HFF-Myc (cell line): Measurements from ENCODE around the gene KATNB1.

Experiments used
- DNase-seq: peaks from one replicate; pipeline ENCODE4 v3.0.0-alpha.2; 2011; ENCODE audit warnings: low read depth; ENCODE audit errors: extremely low read depth
- H3K4me3 ChIP-seq: replicated peaks from 2 replicates; pipeline ENCODE4 v1.5.1; 2011; ENCODE audit warnings: low read depth, mild to moderate bottlenecking, control low read depth, low read length
- CTCF ChIP-seq: IDR thresholded peaks from 2 replicates; pipeline ENCODE4 v1.5.1; 2012; ENCODE audit warnings: mild to moderate bottlenecking, low read depth, low read length, control low read depth; ENCODE audit errors: missing control alignments

The KATNB1 gene

DNA sequence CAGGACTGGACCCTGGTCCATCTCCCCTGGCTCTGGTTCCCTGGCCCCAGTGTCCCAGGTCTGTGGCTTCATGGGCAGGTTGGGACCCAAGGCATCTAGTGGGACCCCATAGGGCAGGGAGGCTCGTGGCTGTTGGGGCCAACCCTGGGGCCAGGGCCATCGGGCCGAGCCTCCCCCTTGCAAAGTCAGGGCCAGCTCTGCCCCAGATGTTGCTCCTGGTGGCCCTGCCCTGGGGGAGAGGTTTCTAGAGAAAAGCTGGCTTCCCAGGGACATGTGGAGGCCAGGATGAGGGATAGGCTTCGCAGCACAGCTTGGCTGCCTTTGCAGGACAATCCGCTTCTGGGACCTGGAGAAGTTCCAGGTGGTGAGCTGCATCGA lies 16.6 kb downstream of the KATNB1 start:
- no peak for TF ChIP-seq CTCF
- no peak for DNase-seq
- no peak overlapping the region for H3K4me3 ChIP-seq

DNA sequence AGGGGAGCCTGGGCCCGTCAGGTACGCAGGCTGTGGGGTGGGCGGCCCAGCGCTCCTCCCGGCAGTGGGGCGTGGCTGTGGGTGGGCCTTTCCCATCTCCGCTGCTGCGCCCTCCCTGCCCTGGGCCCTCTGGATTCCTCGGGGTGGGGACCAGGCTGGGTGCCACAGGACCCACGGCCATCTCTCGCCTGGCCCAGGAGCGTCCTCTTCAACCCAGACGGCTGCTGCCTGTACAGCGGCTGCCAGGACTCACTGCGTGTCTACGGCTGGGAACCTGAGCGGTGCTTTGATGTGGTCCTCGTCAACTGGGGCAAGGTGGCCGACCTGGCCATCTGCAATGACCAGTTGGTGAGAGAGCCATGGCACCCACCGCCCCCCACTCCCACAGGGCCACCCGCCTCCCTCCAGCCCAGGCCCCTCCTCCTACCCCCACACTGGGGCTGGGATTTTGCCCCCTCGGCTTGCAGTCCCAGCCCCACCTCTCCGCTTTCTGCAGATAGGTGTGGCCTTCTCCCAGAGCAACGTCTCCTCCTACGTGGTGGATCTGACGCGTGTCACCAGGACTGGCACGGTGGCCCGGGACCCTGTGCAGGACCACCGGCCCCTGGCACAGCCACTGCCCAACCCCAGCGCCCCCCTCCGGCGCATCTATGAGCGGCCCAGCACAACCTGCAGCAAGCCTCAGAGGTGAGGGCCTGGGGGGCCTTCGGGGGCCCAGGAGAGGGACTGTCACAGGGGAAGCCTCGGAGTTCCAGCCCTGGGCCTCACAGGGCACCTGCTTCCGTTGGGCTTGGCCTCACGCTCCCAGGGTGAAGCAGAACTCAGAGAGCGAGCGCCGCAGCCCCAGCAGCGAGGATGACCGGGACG lies 17.2 kb downstream of the KATNB1 start:
- no peak overlapping the region for H3K4me3 ChIP-seq
- no peak for DNase-seq
- TF ChIP-seq CTCF = no peak

GRCh38 chr16:57753448-57754353 lies 18.1 kb downstream of the KATNB1 start:
- no peak overlapping the region for H3K4me3 ChIP-seq
- no peak for DNase-seq
- TF ChIP-seq CTCF = no peak

DNA sequence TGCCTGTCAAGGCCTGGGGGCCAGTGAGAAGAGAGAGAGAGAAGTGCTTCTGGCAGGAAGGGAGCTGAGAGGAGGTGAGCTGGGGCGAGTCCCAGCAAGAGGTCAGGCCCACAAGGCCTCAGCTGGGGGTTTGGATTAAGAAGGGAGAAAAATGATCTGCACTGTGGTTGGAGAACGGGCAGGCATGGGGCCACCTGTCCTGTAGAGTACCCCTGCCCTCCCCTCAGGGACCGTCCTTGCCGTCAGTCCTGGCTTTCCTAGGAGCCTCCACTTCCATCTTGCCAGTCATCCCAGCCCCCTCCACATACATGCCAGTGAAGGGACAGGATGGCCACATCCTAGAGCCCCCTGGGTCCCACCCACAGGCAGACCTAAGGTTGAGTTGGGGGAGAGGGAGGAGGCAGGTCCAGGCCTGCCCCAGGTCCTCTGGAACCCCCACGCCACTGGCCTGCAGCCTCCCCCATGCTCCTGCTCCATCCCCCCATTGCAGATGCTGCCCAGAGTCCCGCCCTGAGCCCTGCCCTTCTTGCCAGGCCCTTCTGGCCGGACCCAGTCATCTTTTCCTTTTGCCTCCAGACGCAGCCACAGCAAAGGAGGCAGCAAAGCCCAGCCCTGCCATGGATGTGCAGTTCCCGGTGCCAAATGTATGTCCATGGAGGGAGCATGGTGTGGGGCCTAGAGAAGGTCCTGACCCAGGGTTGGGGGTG lies 18.9 kb downstream of the KATNB1 start:
- no peak overlapping the region for H3K4me3 ChIP-seq
- TF ChIP-seq CTCF = no peak
- DNase-seq = no peak

DNA sequence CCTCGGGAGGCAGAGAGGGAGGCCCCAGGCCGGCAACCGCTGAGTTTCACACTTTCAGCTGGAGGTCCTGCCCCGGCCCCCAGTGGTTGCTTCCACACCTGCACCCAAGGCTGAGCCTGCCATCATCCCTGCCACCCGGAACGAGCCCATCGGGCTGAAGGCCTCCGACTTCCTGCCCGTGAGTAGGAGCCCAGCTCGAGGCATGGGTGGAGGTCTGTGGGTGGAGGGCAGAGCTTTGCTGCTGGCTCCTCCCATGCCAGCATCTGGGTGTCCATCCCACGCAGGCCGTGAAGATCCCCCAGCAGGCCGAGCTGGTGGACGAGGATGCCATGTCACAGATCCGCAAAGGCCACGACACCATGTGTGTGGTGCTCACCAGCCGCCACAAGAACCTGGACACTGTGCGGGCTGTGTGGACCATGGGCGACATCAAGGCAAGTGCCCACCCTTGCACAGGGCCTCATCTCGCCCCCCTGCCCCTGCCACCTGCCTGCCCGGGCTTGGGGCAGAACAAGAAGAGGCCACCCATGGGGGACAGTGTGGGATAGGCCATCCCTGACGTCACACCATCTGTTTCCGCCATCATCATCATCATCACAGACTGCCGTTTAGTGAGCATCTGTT lies 19.6 kb downstream of the KATNB1 start:
- DNase-seq = no peak
- TF ChIP-seq CTCF = peak; percentile 5
- no peak overlapping the region for H3K4me3 ChIP-seq
